Right ventricle myocardium superior (tissue), 1 donor: ENCODE results near the gene ERICH3. TPM values are rescaled to one million over a fixed set of nuclear protein-coding genes. Genes with fewer than 3 reads are reported as not detected.
"Not testable (repeated sequence)": the region's sequence is repeated elsewhere in the genome, so short reads cannot be mapped to it uniquely, and the experiment has no call there.

Source experiments
- ATAC-seq: fragments of 200-7000 bp; cut with Tn5 transposase; one replicate; pipeline ENCODE4 v1.9.1; 2020; ENCODE audit warnings: mild to moderate bottlenecking; ENCODE audit not compliant: poor library complexity
- DNase-seq: peaks from one replicate; pipeline ENCODE4 v3.0.0-alpha.2; 2020
- intact Hi-C: fragments of 100-400 bp; cut with DNase I; formaldehyde crosslinking; loops from one replicate; pipeline ENCODE4 v1.11.2; 2022
- total RNA-seq: library from RNA; stranded (reverse); fragmentation: NEBNext Ultra II Directional; extraction: Animal tissue kit (Norgen Biotek cat#: 25700); gene quantifications from one replicate; pipeline ENCODE4 v1.2.1, GENCODE V29; 2021
- donor health status: DM: no; HTN: yes; CAD: no; lungs with severe emphysema.

The ERICH3 gene
- total RNA-seq, 1 donor from 2014 or later: not detected

DNA sequence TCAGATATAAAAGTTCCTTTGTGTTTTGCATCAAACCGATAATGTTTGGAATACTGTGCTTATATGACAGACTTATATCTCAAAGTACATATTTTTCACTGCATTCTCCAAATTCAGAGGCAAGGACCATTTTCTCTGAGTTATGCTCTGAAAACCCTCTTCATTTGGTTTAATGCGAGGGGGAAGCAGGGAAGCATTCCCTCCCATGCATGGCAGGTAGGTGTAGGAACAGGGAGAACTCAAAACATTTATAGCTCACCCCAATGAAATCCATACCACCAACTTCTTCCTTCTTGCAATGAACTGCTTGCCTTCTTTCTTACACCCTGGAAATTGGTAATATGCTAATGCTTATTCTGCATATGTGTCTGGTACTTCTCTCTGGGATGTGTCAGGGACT, 10.7 kb upstream of the ERICH3 start:
- DNase-seq (no peak), ATAC-seq (no peak)
- intact Hi-C loops: no loop called here

DNA sequence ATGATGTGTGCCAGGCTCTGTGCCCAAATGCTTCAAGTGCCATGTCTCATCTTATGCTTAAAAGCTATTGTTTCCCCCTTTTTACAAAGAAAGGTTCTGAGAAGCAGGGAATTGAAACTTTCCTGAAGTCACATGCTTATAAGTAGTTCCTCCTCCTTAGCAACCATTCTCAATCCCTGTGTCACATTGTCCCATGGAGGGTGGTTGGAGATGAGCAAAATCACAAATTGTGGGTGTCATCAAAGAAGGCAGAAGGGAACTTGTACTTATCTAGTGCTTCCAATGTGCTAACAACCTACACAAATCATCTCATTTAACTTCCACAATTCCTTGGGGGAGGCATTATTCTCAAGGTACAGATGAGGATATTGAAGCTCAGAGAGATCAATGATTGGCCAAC, 10.1 kb upstream of the ERICH3 start:
- ATAC-seq (no peak), DNase-seq (no peak)
- intact Hi-C loops: no loop called here

DNA sequence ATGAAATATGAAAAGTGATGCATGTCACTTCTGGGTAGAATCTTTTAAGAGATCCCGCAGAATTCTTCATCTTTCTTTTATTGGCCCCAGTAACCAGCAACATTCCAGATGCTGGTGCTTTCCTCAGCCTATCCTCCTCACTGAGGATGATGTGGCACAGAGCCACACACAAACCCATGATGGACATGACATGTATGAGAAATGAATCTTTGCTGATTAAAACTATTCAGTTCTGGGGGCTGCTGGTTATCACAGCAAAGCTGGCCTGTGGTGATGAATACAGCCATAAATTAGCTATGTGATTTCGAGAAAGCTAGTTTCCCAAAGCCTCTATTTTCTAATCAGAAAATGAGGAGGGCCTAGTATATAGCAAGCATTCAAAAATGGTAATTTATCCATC, 8.3 kb upstream of the ERICH3 start:
- DNase-seq (no peak), ATAC-seq (no peak)
- intact Hi-C loops: no loop called here

DNA sequence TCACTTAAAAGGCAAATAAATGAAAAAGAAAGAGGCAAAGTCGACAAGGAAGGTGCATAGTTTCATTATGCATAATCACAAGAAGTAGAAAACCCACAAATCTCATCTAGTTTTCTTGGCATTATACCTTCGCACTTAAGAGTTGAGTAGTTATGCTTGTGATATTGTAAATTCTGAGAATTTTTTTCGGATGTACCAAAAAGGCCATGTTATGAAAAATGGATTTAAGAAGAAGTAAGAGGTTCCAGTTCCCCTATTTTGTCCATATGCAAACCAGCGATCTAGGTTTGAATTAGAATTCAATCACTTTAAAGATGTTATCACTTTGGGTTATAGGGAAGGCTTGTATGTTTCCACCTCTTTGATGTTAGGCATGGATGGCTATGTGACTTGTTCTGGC, 7.9 kb upstream of the ERICH3 start:
- intact Hi-C loops: no loop called here
- ATAC-seq: no peak
- DNase-seq: no peak

DNA sequence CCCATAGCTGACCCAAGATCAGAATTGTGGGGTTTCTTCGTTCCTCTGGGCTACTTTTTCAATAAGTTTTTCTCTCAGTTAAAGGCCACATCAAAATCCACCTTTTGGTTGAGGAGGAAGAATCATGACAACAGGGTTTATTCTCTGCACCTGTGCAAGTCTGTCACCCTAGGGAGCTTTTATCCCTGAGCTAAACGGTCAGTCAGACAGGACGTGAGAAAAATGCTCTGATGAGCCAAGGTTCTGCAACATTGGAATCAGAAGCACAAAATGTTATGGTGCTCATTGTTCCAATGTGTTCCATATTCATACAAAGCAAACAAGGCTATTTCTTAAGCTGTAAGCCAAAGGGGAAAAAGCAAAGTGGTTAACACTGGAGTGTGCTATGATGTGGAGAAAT, 7.4 kb upstream of the ERICH3 start:
- no peak for DNase-seq
- intact Hi-C loops: no loop called here
- no peak for ATAC-seq

DNA sequence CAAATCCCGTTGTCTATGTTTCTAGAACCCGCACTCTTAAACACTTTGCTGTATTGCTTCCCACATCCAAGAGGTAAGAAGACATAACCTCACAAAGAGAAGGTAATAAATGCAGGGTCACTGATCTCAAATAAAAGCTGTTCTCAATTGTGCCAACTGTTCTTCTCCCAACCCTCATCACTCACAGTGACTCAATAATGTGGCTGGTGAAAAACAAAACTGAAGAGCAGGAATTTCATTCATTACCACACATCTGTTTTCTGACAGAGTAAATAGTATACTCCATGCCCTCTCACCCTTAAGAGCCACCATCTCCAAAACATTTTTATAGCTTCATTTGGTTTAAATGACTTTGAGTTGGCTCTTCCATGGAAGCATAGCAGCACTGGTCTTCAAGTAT, 6.2 kb upstream of the ERICH3 start:
- ATAC-seq (no peak), DNase-seq (no peak)
- intact Hi-C loops: no loop called here

DNA sequence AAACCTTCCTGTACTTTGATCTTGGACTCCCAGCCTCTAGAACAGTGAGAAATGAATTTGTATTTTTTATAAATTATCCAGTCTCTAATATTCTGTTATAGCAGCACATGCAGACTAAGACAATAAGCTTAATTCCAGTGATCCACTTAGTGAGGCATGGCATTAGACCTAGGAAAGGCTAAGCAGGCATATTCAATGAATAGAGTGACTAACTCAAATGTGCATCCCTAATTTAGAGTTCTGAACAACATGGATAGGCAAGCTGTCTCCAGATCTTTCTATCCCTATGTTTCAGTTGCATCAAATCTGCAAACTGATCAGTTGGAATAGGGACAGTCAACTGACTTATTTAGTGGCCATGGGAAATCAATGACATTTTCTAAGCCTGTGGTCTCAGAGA, 4.3 kb upstream of the ERICH3 start:
- no peak for DNase-seq
- no peak for ATAC-seq
- intact Hi-C loops: no loop called here

DNA sequence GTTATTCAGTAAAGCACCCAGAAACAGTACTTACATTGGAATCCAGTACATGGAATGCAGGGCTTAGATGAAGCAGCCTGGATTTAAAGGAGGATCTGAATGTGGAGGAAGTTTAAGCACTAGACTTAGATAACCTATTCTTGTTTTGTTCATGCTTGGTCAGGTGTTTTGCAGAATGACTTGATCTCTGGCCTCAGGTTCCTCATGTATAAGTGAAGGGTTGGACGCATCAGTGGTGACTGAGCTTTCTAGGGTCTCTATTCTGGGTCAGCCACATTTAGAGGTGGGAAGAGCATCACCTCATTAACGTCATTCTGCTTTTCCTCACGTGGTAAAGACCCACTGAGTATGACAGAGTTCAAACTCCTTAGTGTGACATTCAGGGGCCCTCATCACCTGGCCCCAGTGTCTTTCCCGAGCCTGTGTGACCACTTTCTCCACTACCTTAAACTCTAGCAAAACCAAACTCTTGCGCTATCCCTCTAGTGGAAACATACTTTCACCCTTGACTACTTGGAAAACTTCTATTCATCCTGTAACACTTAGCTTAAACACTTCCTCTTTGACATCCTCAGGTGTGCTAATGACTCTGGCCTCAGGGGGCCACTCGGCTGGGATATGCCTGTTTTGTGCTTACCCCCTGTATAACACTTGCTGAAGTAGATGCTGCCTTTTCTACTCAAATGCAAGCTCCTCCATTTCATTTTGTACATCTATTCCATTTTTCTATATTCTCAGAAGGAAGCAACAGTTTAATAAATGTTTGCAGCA, 871 bp upstream of the ERICH3 start:
- ATAC-seq (no peak), DNase-seq (no peak)
- intact Hi-C loops: no loop called here

DNA sequence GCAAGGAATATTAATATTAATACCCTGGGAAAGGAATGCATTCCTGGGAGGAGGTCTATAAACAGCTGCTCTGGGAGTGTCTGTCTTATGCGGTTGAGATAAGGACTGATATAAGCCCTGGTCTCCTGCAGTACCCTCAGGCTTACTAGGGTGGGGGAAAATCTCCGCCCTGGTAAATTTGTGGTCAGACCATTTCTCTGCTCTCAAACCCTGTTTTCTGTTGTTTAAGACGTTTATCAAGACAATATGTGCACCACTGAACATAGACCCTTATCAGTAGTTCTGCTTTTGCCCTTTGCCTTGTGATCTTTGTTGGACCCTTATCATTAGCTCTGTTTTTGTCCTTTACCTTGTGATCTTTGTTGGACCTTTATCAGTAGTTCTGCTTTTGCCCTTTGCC, 2.7 kb downstream of the ERICH3 start:
- ATAC-seq, DNase-seq, intact Hi-C loops: not testable (repeated sequence)

DNA sequence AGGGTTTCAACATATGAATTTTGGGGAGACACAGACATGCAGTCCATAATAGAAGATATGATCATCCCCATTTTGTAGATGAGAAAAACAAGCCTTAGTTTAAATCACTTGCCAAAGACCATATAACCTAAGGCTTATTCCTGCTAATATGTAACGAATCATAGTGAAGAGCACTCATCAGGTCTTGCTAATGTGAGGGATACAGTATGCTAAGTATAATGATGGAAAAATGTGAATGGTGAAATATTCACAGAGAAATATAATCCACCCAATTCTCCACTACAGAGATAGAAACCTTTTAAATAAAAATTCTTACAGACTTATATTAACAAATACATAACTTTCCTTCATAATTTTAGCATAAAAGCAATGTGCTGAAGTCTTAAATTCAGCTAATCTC, 18.9 kb downstream of the ERICH3 start:
- intact Hi-C loops: no loop called here
- ATAC-seq: no peak

DNA sequence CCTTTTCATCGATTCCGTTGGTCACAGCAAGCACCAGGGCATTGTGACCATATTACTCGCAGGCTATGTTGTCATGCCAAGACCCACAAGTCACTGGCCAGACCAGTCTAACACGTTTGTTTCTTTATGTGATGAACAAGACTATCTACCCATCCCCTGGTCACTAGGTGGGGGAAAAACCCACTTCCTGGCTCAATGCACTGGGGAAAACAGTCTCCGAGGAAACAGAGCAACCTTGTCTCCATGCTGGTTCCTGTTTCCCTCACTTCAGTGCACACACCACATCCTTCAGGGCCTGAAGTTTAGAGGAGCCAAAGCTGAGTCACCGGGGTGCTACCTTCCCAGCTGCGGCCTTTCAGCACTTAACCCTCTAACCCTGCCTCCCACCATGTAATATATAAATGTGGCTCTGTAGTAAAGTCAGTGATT, 20.9 kb downstream of the ERICH3 start:
- DNase-seq: no peak
- intact Hi-C loops: no loop called here

More for the DNA sequence above, 18.9 kb downstream of the ERICH3 start:
- no peak for DNase-seq

DNA sequence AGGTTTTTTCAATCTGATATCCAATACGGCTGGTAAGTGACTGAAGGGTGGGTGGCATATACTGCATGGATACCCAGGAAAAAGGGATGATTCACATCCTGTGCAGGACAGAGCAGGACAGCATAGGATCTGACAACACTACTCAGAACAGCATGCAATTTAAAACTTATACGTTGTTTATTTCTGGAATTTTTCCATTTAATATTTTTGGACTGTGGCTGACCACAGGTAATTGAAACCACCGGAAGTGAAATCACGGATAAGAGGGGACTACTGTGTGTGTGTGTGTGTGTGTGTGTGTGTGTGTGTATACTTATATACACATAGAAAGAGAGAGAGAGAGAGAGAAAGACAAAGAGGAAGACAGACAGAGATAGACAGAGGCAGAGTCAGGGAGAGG, 23.0 kb downstream of the ERICH3 start:
- ATAC-seq (no peak), DNase-seq (no peak)
- intact Hi-C loops: no loop called here

More for the DNA sequence above, 20.9 kb downstream of the ERICH3 start:
- ATAC-seq: no peak

DNA sequence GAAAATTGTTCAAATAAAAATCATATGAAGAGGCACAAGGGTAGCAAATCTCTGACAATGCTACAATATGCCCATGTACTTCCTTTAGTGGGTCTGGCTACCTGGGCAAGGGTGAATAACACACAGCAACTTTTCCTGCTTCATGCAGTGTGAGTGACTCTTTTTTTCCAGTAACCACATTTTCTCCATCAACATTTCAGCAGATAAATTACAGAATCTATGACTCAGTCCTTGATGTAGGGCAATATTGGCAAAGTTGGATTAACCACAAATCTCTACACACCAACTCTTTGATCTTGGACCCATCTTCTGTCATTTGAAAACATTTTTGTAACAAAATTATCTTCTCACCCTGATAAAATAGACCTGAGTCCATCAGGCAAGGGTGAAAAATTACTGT, 31.7 kb downstream of the ERICH3 start:
- intact Hi-C loops: no loop called here
- no peak for DNase-seq
- ATAC-seq: no peak

DNA sequence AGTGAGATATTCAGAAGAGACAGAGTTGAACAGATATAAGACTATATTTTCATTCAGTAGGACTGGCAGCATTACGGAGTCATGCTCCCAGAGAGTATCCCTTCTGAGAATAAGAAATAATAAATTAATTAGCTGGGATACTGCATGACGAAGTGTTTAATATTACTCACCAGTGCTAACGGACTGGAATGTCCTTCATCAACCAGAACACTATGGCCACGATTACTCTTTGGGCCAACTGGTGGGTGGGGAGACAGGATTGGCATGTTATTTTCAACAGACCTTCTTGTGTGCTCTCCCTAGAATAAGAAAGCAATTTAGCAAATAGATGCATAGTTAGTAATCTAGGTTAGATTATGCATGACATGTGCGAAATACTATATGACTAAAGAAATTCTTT, 32.4 kb downstream of the ERICH3 start:
- no peak for ATAC-seq
- DNase-seq: no peak
- intact Hi-C loops: no loop called here

DNA sequence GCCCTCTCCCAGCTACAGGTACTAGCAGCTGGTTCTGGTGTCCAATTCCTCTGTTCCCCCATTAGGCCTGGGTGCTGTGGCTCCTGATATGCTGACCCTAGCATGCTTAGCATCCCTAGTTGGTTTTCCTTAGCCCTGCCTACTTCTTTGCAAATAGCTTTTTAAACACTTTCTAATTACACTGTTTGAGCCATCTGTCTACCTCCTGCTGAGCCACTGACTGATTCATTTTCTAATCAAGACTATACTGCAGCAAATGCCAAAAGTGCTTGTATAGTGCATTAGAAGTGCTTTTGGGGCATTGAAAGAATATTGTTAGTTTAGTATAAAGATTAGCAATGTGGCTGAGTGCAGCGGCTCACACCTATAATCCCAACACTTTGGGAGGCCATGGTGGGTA, 36.3 kb downstream of the ERICH3 start:
- intact Hi-C loops: no loop called here
- ATAC-seq (no peak), DNase-seq (no peak)

DNA sequence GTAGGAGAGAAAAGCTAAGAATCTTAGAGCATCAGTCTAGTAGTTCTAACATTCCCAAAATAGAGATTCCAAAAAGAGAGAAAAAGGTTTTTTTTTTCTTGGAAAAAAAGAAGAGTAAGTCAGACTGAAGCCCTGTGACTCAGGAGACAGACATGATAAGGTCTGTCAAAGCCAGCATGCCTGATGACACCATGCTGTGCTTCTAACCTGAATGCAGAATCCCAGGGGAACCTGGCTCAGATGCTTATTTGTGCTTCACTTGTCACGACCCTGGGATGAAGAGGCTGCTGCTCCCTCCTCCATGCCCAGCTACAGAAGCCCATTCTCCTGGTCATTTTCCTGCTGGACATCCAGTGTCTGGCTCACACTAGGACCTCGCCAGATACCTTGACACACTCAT, 44.3 kb downstream of the ERICH3 start:
- no peak for ATAC-seq
- intact Hi-C loops: no loop called here

DNA sequence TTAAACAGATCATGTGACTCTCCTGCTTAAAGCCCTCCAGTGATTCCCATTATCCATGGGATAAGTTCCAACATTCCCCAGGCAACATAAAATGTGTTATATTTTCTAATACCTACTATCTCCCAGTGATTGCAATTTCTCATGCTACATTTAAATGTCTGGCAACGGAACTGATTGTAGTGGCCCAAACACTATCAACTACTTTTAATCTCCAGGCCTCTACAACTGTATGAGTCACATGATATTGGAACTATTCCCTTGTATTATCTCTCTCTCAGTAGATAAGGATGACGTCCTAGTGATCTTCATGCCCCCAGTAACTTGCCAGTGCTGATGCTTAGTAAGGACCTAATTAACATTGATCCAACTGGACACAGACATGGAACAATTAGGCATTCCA, 49.9 kb downstream of the ERICH3 start:
- ATAC-seq (no peak), DNase-seq (no peak)
- intact Hi-C loops: no loop called here

More for the DNA sequence above, 44.3 kb downstream of the ERICH3 start:
- no peak for DNase-seq

DNA sequence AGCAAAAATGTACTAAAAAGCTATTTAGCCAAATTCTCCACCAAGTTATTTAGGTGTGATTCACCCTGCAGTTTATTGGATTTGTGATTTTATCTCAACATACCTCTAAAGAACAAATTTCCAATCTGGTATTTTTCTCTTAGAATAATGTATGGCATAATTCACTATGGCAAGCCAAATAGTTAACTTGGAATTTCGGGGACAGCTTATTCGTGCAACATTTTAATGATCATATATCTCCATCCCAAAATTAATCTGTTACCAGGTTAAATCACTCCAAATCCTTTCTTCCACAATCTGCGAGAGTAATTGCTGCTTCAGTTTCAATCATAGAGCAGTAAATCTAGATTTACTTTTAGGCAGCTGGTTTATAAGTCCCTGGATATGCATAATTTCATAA, 53.4 kb downstream of the ERICH3 start:
- DNase-seq (no peak), ATAC-seq (no peak)
- intact Hi-C loops: no loop called here

DNA sequence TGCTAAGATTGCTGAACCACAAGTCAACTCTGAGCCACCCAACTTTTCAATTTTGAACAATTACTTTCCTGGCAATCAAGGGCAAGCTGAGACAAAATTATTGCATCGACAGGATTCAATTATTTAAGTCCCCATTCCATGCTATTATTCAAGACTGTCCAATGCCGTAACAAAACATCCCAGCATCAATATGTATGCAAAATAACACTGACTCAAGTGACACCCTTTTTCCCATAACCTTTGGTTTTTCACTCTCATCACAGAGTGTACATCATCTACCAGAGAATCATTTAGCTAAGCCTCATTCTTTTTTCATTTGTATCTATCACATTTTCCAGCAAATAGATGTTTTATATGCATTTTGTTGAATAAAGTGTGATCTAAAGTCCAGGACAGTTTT, 54.6 kb downstream of the ERICH3 start:
- no peak for DNase-seq

DNA sequence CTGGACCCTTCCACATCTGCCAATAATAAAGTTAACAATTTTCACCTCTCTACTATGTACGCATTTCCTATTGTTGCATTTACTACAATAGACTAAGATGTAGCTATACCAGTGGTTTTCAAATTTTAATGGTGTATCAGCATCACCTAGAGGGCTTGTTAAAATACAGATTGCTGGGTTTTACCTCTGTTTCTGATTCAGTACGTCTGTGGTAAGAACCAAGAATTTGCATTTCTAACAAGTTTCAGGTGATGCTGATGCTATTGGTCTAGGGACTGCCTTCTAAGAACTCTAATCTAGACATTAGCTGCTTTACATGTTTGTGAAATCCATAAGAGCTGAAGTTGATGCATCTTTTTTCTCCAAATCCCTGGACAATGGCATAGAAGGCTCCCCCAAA, 59.7 kb downstream of the ERICH3 start:
- ATAC-seq: no peak
- no peak for DNase-seq
- intact Hi-C loops: no loop called here

More for the DNA sequence above, 54.6 kb downstream of the ERICH3 start:
- no peak for ATAC-seq
- intact Hi-C loops: no loop called here

DNA sequence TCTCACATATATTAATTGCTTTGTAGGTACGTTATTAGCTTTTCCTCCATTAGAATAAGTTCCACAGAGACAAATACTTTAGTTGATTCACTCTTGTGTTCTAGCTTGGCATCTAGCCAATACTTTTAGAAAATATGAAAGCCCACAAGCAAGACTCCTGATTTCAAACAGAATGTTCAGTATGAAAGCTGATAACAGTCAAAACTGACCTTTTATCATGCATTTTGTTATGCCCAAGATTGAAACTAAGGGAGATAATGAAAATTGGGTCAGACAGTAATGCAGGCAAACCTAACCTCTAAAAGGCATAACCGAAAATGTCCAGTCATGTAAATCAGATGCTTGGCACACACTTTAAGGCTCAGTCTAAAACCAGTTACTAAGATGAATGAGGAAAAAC, 61.7 kb downstream of the ERICH3 start:
- intact Hi-C loops: no loop called here
- DNase-seq: no peak
- ATAC-seq: no peak
